ENCODE results near the gene FAM110C. TPM values are rescaled to one million over a fixed set of nuclear protein-coding genes. Genes with fewer than 3 reads are reported as not detected.
"Not testable (repeated sequence)": the region's sequence is repeated elsewhere in the genome, so short reads cannot be mapped to it uniquely, and the experiment has no call there.

The FAM110C gene
- not detected for polyA plus RNA-seq (2013, experiment 1 of 2; ENCODE audit: insufficient read length)
- 0.05 TPM for polyA plus RNA-seq (2013, experiment 2 of 2; ENCODE audit: insufficient read length)

GRCh38 chr2:46471-47345, at the start of gene FAM110C:
TSS of gene FAM110C (minus strand) at chr2:46505. CDS start at chr2:46385, 120 bp downstream.
- DNase-seq: peak; percentile 7

GRCh38 chr2:92326-92725, 46.0 kb upstream of the FAM110C start:
- no peak for DNase-seq

- no peak for DNase-seq
Measured at GRCh38 chr2:90645-91312, 44.5 kb upstream of the FAM110C start.

GRCh38 chr2:85761-86160, 39.5 kb upstream of the FAM110C start:
- no peak for DNase-seq

- DNase-seq: no peak
Measured at GRCh38 chr2:84121-84520, 37.8 kb upstream of the FAM110C start.

GRCh38 chr2:80971-81736, 34.8 kb upstream of the FAM110C start:
- no peak for DNase-seq

- no peak for DNase-seq
Measured at GRCh38 chr2:80378-80777, 34.1 kb upstream of the FAM110C start.

- no peak for DNase-seq
Measured at GRCh38 chr2:71309-72035, 25.2 kb upstream of the FAM110C start.

- no peak for DNase-seq
Measured at GRCh38 chr2:69366-70344, 23.4 kb upstream of the FAM110C start.

GRCh38 chr2:68637-69036, 22.3 kb upstream of the FAM110C start:
- not testable (repeated sequence) for DNase-seq

- no peak for DNase-seq
Measured at GRCh38 chr2:66853-67252, 20.5 kb upstream of the FAM110C start.

- DNase-seq: no peak
Measured at GRCh38 chr2:65121-65520, 18.8 kb upstream of the FAM110C start.

- DNase-seq: no peak
Measured at GRCh38 chr2:55587-56448, 9.5 kb upstream of the FAM110C start.

- DNase-seq: no peak
Measured at GRCh38 chr2:51613-52012, 5.3 kb upstream of the FAM110C start.

- DNase-seq: no peak
Measured at GRCh38 chr2:47737-48136, 1.4 kb upstream of the FAM110C start.

GRCh38 chr2:47346-47725, 1.0 kb upstream of the FAM110C start:
- no peak for DNase-seq

- DNase-seq: no peak
Measured at GRCh38 chr2:46131-46470, 204 bp downstream of the FAM110C start.

- no peak for DNase-seq
Measured at GRCh38 chr2:45342-46130, 769 bp downstream of the FAM110C start.

- DNase-seq: no peak
Measured at GRCh38 chr2:44748-45341, 1.5 kb downstream of the FAM110C start.

All from fibroblast of skin of scalp (primary cell).